Right cardiac atrium (tissue), 5 donors: Measurements from ENCODE around the gene SGCD. TPM values are rescaled to one million over a fixed set of nuclear protein-coding genes. Genes with fewer than 3 reads are reported as not detected.

Experiments
- ATAC-seq, 2 donors: fragments of 200-7000 bp; cut with Tn5 transposase; one replicate each; pipeline versions ENCODE4 v1.8.0 to v1.9.1; 2020; ENCODE audit warnings: moderate library complexity in 2 of 2, mild to moderate bottlenecking in 1 of 2
- DNase-seq, 3 donors: peaks; one replicate each; pipeline ENCODE4 v3.0.0-alpha.2; 2020
- H3K27ac ChIP-seq: one replicate; pipeline ENCODE4 v1.5.1; 2013; ENCODE audit warnings: mild to moderate bottlenecking, low read length, control low read depth, moderate library complexity
- H3K27me3 ChIP-seq: one replicate; pipeline ENCODE4 v1.6.1; 2013; ENCODE audit not compliant: control insufficient read depth, insufficient read depth
- H3K4me1 ChIP-seq: one replicate; pipeline ENCODE4 v1.6.1; 2013; ENCODE audit warnings: low read length; ENCODE audit not compliant: control insufficient read depth, insufficient read depth
- H3K4me3 ChIP-seq: one replicate; pipeline ENCODE4 v1.5.1; 2013; ENCODE audit warnings: low read length, control low read depth
- H3K9me3 ChIP-seq: one replicate; pipeline ENCODE4 v1.6.1; 2013; ENCODE audit warnings: low read length; ENCODE audit not compliant: control insufficient read depth
- WGBS: extraction: QIAGEN DNeasy Blood & Tissue Kit; methylation state at CpG from one replicate; pipeline ENCODE4 v1.1.7; 2013; 5-methylcytosine and 5-hydroxymethylcytosine counted together
- intact Hi-C, 4 donors: fragments of 100-400 bp; cut with DNase I; formaldehyde crosslinking; loops; one replicate each; pipeline versions ENCODE4 v1.11.0 to v1.14.0; 2022 to 2023
- polyA plus RNA-seq: library from polyadenylated mRNA; stranded (reverse); fragments of 200-250 nt; gene quantifications from one replicate; pipeline ENCODE4 v1.2.3, GENCODE V29; 2013
- total RNA-seq, 4 donors: library from RNA; stranded (reverse); fragmentation: NEBNext Ultra II Directional; extraction: Animal tissue kit (Norgen Biotek cat#: 25700); gene quantifications; one replicate each; pipeline ENCODE4 v1.2.1, GENCODE V29; 2021
- donor health status: healthy with polysubstance abuse.
- donor health status: DM: no; HTN: yes; CAD: no.
- donor health status: DM: no; HTN: no; CAD: no.
- donor health status: DM: no; HTN: yes; CAD: no; lungs with severe emphysema.
- donor health status: DM: yes; HTN: yes; CAD: no.

SGCD gene
- total and polyA plus RNA-seq, 5 donors = 23.2 to 151 (median 75.8) TPM

DNA sequence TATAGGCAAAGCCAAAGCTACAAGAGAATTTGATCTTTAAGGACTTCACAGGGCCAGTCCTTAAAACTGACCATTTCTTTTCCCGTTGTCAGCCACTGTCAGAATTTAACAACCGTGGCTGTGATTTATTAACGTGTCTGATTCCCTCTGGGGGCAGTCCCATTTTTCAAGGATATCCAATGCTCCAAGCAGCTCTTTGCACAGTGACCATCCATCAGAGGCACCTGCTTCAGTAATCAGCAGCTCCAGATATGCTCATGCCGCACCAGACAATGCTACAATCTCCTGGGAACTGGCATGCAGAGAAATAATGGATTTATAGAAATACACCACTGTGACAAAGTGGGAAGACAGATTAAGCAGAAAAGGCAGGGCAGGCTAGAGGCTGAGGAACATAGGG, 359.8 kb downstream of the SGCD start:
- Histone ChIP-seq H3K9me3 (no peaks in the 10 kb centered on the region), H3K27me3 (no peaks in the 10 kb centered on the region), H3K27ac (peak overlapping the region; percentile 80), H3K4me1 (no peaks in the 10 kb centered on the region), H3K4me3 (no peak overlapping the region)
- peak; percentile 62 to 81 for ATAC-seq
- DNase-seq = peak in 1 of 3 donors; percentile 36
- WGBS = 21% methylated on average over 4 of the region's 4 CpGs
- intact Hi-C loops = loop anchor here in 1 of 4 donors (10.0 kb wide), 1 partner anchor 92 kb away; no protein-coding TSS in a partner anchor

DNA sequence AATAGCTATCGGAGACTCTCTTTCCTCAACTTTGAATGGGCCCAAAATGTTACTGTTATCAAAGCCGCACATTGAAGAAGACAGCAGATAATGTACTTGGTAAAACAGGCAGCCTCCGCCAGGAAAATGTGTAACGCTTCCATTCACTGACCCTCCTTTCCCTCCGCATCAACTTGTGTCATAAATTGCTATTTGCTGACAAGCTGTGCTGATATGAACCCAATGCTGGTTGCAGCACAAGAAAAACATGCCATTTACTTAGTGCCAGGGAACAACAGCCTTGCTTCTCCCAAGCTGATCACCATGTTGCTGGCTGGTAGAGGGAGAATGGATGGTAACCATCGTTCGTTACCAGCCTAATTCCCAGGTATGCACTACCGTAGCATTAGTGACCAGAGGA, 360.6 kb downstream of the SGCD start:
- DNase-seq (peak in 1 of 3 donors; percentile 38), ATAC-seq (peak; percentile 73 to 80)
- Histone ChIP-seq H3K9me3 (no peaks in the 10 kb centered on the region), H3K27ac (peak overlapping the region; percentile 79), H3K27me3 (no peaks in the 10 kb centered on the region), H3K4me1 (no peaks in the 10 kb centered on the region), H3K4me3 (no peak overlapping the region)
- 34% methylated on average over 8 of the region's 8 CpGs for WGBS
- intact Hi-C loops = loop anchor here in 1 of 4 donors (10.0 kb wide), 1 partner anchor 93 kb away; no protein-coding TSS in a partner anchor

DNA sequence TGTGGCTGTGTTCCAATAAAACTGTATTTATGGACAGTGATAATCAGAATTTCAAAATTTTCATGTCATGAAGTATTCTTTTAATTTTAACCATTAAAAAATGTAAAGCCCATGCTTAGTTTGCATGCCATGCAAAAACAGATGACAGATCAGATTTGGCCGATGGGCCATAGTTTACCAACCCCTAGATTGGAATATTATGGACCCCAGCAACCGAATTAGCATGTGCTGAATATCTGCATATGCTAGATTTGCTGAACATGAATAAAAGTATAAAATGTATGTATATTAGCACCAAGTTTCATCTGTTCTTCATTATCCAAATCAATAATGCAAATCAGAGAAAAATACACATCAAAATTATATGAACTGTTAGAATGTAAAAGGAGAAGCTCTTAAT, 364.6 kb downstream of the SGCD start:
- ATAC-seq (no peak), DNase-seq (no peak)
- no peaks in the 10 kb centered on the region for H3K9me3 ChIP-seq
- no peaks in the 10 kb centered on the region for H3K4me1 ChIP-seq
- intact Hi-C loops = no loop called here
- WGBS = 91% methylated on average over 2 of the region's 2 CpGs
- no peak overlapping the region for H3K4me3 ChIP-seq
- no peak overlapping the region for H3K27ac ChIP-seq
- no peaks in the 10 kb centered on the region for H3K27me3 ChIP-seq

DNA sequence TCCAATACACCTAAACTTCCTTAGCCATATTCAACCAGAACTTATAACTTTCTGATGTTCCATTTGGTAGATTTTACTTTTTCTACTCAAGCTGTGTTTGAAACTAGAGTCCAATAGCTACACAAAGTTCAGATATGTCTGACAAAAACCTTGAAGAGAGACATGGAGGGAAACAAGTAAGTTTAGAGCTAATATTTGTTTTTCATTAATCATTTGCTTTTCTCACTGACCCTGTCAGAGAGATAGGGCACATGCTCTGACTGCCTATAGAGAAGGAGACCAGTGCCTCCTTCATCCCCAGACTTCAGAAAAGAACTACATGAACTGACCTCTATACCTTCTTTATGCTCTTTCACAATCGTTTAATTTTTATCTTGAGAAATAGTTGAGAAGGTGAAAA, 366.1 kb downstream of the SGCD start:
- intact Hi-C loops = no loop called here
- ATAC-seq (no peak), DNase-seq (no peak)
- 69% methylated on average over 1 of the region's 1 CpG for WGBS
- Histone ChIP-seq H3K27ac (no peak overlapping the region), H3K27me3 (no peaks in the 10 kb centered on the region), H3K9me3 (no peaks in the 10 kb centered on the region), H3K4me3 (no peak overlapping the region), H3K4me1 (no peaks in the 10 kb centered on the region)

DNA sequence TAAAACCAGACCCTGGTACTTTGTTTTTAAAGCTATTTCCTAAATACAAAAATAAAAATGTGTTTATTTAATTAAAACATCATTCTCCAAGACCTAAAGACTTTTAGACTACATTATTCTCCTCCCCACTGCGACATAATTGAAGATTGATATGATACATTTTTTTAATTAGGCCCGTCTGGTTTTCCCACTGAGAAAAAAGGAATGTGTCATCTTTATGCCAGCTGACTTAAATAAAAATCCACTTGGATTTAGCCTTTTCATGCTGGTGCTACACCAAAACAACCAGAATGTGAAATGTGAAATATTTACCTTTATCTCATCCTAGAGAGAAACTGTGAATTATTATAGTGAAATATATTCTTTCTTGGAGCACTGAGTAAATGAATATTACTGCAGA, 367.6 kb downstream of the SGCD start:
- DNase-seq = no peak
- intact Hi-C loops = no loop called here
- Histone ChIP-seq H3K9me3 (no peaks in the 10 kb centered on the region), H3K27me3 (no peaks in the 10 kb centered on the region), H3K27ac (no peak overlapping the region), H3K4me3 (no peak overlapping the region), H3K4me1 (no peaks in the 10 kb centered on the region)
- 46% methylated on average over 2 of the region's 2 CpGs for WGBS
- ATAC-seq = no peak

DNA sequence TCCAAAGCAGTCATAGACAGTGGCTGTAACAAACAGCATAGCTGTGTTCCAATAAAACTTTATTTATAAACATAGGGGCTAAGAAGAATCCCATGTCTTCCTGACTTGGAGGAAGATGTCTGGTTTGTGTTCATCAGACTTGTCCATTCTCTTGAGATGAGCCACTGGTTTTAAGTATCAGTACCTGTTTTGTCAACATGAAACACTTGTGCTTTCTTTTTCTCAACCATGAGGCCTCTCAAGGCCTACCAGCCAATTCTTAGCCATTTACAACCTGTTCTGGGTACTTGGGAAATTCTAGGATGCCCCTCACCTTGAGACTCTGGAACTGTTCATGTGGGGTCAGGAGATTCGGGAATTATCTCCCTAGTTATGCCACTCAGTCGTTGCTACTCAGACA, 368.8 kb downstream of the SGCD start:
- no peak for ATAC-seq
- Histone ChIP-seq H3K9me3 (no peaks in the 10 kb centered on the region), H3K4me3 (no peak overlapping the region), H3K27ac (no peak overlapping the region), H3K4me1 (no peaks in the 10 kb centered on the region), H3K27me3 (no peaks in the 10 kb centered on the region)
- intact Hi-C loops = no loop called here
- 89% methylated on average over 2 of the region's 2 CpGs for WGBS
- DNase-seq = no peak

DNA sequence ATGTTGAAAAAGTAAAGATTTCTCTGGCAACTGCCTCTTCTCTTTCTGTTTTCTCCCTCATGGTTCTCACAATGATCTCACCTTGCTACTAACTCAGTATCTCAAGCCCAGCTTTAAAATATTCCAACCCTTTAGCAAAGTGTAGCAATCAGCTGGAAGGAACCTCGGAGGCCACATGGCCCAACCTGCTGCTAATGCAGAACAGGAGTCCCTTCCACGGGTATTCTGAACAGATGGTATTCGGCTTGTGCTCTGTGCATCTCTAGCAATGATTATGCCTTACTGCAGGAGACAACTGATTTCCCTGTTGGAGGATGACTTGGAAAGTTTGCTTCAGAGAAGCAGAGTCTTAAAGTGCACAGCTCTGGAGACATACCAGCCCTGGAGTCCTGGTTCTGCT, 371.4 kb downstream of the SGCD start:
- 58% methylated on average over 3 of the region's 3 CpGs for WGBS
- intact Hi-C loops = no loop called here
- ATAC-seq (no peak), DNase-seq (no peak)
- Histone ChIP-seq H3K4me1 (no peaks in the 10 kb centered on the region), H3K27ac (no peak overlapping the region), H3K9me3 (no peaks in the 10 kb centered on the region), H3K27me3 (no peaks in the 10 kb centered on the region), H3K4me3 (no peak overlapping the region)

DNA sequence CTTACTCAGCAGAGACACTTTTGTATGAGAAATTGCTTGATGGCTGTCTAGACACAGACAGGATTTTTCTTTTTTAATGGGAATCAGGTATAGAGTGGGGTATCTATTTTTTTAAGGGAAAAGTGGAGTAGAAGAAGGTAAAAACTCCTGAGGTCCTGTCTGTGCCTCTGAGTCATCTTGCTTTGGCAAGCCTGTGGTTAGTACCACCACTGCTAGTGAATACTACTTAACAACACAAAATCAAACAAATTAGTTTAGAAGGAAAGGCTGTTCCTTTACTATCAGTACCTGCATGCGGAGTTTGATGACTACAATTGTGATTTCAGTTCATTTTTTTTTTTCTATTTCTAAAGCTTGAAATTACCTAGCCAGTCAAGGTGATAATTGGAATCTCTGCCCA, 372.2 kb downstream of the SGCD start:
- H3K4me3 ChIP-seq = no peak overlapping the region
- no peak for ATAC-seq
- no peaks in the 10 kb centered on the region for H3K27me3 ChIP-seq
- H3K27ac ChIP-seq = no peak overlapping the region
- intact Hi-C loops = no loop called here
- WGBS = 83% methylated on average over 1 of the region's 1 CpG
- no peak for DNase-seq
- no peaks in the 10 kb centered on the region for H3K9me3 ChIP-seq
- H3K4me1 ChIP-seq = no peaks in the 10 kb centered on the region

DNA sequence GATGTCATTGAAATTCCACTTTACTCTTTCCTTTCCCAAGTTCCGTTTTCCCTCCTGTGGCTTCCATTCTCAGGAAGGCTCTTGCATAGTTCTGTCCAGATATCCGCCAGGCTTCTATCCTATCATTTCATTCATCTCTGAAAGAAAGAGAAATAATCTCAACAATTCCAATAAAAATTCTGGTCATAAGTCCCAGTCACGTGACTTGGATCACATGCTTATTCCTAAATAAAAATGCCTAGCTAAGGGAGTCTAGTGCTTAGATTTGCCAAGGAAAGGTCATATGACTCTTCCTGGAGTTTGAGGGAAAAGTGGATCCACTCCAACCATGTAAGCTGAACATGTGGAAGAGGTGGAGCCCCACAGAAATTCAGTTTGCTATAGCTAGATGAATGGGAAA, 377.2 kb downstream of the SGCD start:
- Histone ChIP-seq H3K27ac (no peak overlapping the region), H3K4me3 (no peak overlapping the region), H3K27me3 (no peaks in the 10 kb centered on the region), H3K4me1 (peaks cover 1% of the 10 kb centered on the region), H3K9me3 (no peaks in the 10 kb centered on the region)
- DNase-seq (no peak), ATAC-seq (no peak)
- intact Hi-C loops = no loop called here
- 80% methylated on average over 3 of the region's 3 CpGs for WGBS

DNA sequence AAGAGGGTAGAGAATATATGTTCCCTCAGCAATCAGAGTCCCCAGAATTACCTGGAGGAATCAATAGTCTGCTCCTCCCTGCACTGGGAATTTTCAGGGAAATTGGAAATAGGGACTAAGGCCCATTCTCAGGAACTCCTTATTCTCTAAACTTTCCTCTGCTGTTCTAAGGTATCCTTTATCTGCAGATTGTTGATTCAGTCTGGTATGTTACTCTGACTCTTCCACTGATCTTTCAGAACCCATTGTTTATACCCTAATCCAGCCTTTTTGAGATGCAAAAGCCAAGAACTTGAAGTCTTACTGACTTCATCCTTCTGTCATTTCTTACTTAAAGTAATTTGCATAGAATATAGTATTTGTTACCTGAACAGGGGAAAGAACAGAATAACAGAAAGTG, 379.7 kb downstream of the SGCD start:
- H3K4me3 ChIP-seq = no peak overlapping the region
- no peak overlapping the region for H3K27ac ChIP-seq
- H3K9me3 ChIP-seq = no peaks in the 10 kb centered on the region
- no peaks in the 10 kb centered on the region for H3K27me3 ChIP-seq
- DNase-seq (no peak), ATAC-seq (no peak)
- peaks cover 1% of the 10 kb centered on the region for H3K4me1 ChIP-seq
- intact Hi-C loops = no loop called here

DNA sequence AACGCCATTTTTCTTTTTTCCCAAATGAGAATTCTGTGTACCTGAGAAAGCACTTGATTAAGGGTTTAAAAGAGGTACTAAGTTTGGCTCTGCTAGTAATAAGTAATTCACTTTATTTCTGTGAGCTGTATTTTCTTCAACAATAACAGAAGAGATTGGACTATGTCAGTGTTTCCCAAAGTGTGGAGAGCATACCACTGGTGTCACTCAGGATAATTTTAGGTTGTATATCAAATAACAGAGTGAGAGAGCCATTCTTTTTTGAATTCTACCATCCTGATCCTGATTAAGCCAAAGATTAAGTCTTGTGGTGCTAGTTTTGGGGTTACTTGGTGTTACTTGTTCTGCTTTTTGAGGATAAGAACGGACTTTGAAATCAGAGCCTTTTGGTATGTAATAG, 380.8 kb downstream of the SGCD start:
- Histone ChIP-seq H3K4me3 (no peak overlapping the region), H3K27me3 (no peaks in the 10 kb centered on the region), H3K27ac (no peak overlapping the region), H3K4me1 (peaks cover 1% of the 10 kb centered on the region), H3K9me3 (no peaks in the 10 kb centered on the region)
- intact Hi-C loops = no loop called here
- DNase-seq (no peak), ATAC-seq (no peak)
- 72% methylated on average over 2 of the region's 2 CpGs for WGBS

DNA sequence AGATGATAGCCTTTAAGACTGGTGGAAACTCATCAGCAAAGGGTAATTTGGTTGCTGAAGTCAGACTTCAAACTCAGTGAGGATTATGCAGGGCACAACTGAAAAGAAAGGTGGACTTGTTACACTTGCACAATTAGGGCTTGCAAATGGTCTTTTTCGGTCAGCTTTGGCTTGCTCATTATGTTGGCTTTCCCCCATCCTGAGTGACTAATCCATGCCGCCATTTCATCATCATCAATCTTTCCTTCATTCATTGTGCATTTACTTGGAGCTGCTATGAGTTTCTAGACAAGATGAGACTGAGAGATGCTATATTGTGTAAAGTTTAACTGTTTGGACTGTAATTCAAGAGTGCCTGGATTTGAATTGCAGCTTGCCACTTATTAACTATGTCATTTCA, 388.3 kb downstream of the SGCD start:
- no peaks in the 10 kb centered on the region for H3K9me3 ChIP-seq
- DNase-seq (no peak), ATAC-seq (no peak)
- intact Hi-C loops = no loop called here
- H3K4me1 ChIP-seq = no peaks in the 10 kb centered on the region
- H3K27ac ChIP-seq = no peak overlapping the region
- H3K4me3 ChIP-seq = no peak overlapping the region
- WGBS = 88% methylated on average over 2 of the region's 2 CpGs
- H3K27me3 ChIP-seq = no peaks in the 10 kb centered on the region
